ENCODE measurements around the gene SLC24A3. TPM values are rescaled to one million over a fixed set of nuclear protein-coding genes. Genes with fewer than 3 reads are reported as not detected.

Gene SLC24A3
- total RNA-seq, 1 experiment from 2014 or later: 0.14 TPM

DNA sequence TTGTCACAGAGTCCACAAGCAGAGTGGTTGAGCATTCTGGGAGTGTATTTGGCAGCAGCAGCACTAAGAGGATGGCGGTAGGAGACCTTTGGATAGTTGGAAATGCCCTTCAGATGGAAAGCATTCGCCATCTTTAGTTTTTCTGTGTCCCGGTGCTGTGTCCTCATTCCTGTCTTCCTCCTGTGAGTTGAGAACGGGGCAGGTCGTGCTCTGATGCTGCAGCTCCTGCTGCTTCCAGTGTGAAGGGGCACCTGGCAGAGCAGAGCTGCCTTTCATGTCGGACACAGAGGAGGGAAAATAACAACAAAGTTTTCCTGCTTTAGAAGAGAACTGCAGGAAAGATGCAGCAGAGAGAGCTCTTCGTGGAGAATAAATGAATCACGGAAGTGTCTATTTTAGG, 194.8 kb downstream of the SLC24A3 start:
- H3K27ac Mint-ChIP-seq (ENCODE audit: unreplicated experiment): peak overlapping the region; percentile 72
- peaks cover 58% of the 10 kb centered on the region for H3K4me1 ChIP-seq
- POLR2A ChIA-PET: no interaction called here
- H3K9me3 ChIP-seq: no peaks in the 10 kb centered on the region
- DNase-seq: no peak
- no peaks in the 10 kb centered on the region for H3K36me3 ChIP-seq (ENCODE audit: control insufficient read depth, insufficient read depth, low read length)
- no peaks in the 10 kb centered on the region for H3K36me3 Mint-ChIP-seq (ENCODE audit: insufficient read depth, unreplicated experiment)
- BruUV-seq (replicated peaks): no TSS peak
- intact Hi-C loops (cut with micrococcal nuclease; ENCODE audit: unreplicated experiment): loop anchor here (5.0 kb wide), 1 partner anchor 125 kb away; no protein-coding TSS in a partner anchor
- TF ChIP-seq, protein P1, sequence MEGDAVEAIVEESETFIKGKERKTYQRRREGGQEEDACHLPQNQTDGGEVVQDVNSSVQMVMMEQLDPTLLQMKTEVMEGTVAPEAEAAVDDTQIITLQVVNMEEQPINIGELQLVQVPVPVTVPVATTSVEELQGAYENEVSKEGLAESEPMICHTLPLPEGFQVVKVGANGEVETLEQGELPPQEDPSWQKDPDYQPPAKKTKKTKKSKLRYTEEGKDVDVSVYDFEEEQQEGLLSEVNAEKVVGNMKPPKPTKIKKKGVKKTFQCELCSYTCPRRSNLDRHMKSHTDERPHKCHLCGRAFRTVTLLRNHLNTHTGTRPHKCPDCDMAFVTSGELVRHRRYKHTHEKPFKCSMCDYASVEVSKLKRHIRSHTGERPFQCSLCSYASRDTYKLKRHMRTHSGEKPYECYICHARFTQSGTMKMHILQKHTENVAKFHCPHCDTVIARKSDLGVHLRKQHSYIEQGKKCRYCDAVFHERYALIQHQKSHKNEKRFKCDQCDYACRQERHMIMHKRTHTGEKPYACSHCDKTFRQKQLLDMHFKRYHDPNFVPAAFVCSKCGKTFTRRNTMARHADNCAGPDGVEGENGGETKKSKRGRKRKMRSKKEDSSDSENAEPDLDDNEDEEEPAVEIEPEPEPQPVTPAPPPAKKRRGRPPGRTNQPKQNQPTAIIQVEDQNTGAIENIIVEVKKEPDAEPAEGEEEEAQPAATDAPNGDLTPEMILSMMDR (IDR thresholded peaks at IDR 0.05; ENCODE audit: insufficient read depth in 1 of 2, low read depth in 1 of 2, low read length in 1 of 2, severe bottlenecking in 1 of 2, unreplicated experiment in 1 of 2): no peak
- H3K4me1 Mint-ChIP-seq (ENCODE audit: low read depth, unreplicated experiment): peaks cover 51% of the 10 kb centered on the region
- CTCF ChIA-PET: no interaction called here
- no peaks in the 10 kb centered on the region for H3K27me3 ChIP-seq (replicated peaks; ENCODE audit: control insufficient read depth, insufficient read depth, low read length)
- H3K27me3 Mint-ChIP-seq (ENCODE audit: insufficient read depth, unreplicated experiment): no peaks in the 10 kb centered on the region
- H3K4me3 Mint-ChIP-seq (ENCODE audit: unreplicated experiment): no peak overlapping the region
- no peak overlapping the region for H3K4me3 ChIP-seq (ENCODE audit: low read depth, low read length)
- H3K9me3 Mint-ChIP-seq (ENCODE audit: unreplicated experiment): peaks cover 17% of the 10 kb centered on the region

DNA sequence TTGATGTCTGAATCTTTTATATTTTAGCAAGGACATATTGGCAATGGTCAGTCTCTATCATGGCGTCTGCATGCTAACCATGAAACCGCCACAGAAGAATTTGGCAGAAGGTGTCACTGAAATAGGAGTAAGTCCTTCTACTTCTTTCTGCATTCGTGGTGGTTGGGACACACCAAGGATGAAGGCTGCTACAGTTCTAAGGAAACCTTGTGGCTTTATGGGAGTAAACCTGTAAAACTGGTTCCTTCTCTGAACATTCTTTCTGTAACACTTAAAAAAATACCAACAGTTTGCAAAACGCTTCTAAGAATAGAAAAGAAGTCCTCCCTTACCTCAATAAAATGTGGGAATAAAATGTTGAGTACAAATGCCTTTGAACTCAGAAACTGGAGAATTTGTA, 195.3 kb downstream of the SLC24A3 start:
- Mint-ChIP-seq H3K4me1 (ENCODE audit: low read depth, unreplicated experiment) (peaks cover 47% of the 10 kb centered on the region), H3K36me3 (ENCODE audit: insufficient read depth, unreplicated experiment) (no peaks in the 10 kb centered on the region), H3K4me3 (ENCODE audit: unreplicated experiment) (no peak overlapping the region), H3K27ac (ENCODE audit: unreplicated experiment) (peak overlapping the region; percentile 72), H3K27me3 (ENCODE audit: insufficient read depth, unreplicated experiment) (no peaks in the 10 kb centered on the region), H3K9me3 (ENCODE audit: unreplicated experiment) (peaks cover 17% of the 10 kb centered on the region)
- H3K36me3 ChIP-seq (ENCODE audit: control insufficient read depth, insufficient read depth, low read length): no peaks in the 10 kb centered on the region
- DNase-seq: peak; percentile 66 to 69
- H3K9me3 ChIP-seq: no peaks in the 10 kb centered on the region
- CTCF ChIA-PET: no interaction called here
- no TSS peak for BruUV-seq (replicated peaks)
- H3K4me1 ChIP-seq: peaks cover 58% of the 10 kb centered on the region
- H3K27me3 ChIP-seq (replicated peaks; ENCODE audit: control insufficient read depth, insufficient read depth, low read length): no peaks in the 10 kb centered on the region
- intact Hi-C loops (cut with micrococcal nuclease; ENCODE audit: unreplicated experiment): loop anchor here (1.0 to 5.0 kb wide), 2 partner anchors 20 to 125 kb away; no protein-coding TSS in a partner anchor
- TF ChIP-seq, protein P1 (IDR thresholded peaks at IDR 0.05; ENCODE audit: insufficient read depth in 1 of 2, low read depth in 1 of 2, low read length in 1 of 2, severe bottlenecking in 1 of 2, unreplicated experiment in 1 of 2): no peak
- POLR2A ChIA-PET: no interaction called here
- H3K4me3 ChIP-seq (ENCODE audit: low read depth, low read length): no peak overlapping the region

DNA sequence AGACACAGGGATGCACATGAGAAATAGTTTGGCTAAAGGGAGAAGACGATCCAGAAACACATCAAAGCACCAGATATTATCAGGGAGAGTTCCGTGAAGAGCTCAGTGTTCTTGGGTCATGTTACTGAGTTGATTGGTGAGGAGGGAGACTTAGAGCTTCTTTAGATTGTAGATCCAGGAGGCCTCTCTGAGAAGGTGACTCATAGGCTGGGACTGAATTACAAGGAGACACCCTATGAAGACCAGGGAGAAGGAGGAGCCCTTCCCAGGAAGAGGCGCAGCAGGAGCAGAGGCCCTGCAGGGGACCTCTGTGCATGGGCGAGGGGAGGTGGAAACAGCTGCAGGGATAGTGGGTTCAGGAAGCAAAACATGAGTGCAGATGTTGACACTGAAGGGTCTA, 196.5 kb downstream of the SLC24A3 start:
- BruUV-seq (replicated peaks): no TSS peak

More for the DNA sequence above, 196.5 kb downstream of the SLC24A3 start:
- Histone ChIP-seq H3K9me3 (no peaks in the 10 kb centered on the region), H3K4me3 (ENCODE audit: low read depth, low read length) (no peak overlapping the region), H3K27me3 (replicated peaks; ENCODE audit: control insufficient read depth, insufficient read depth, low read length) (no peaks in the 10 kb centered on the region), H3K4me1 (peaks cover 46% of the 10 kb centered on the region), H3K36me3 (ENCODE audit: control insufficient read depth, insufficient read depth, low read length) (no peaks in the 10 kb centered on the region)
- Mint-ChIP-seq H3K27me3 (ENCODE audit: insufficient read depth, unreplicated experiment) (no peaks in the 10 kb centered on the region), H3K27ac (ENCODE audit: unreplicated experiment) (peak overlapping the region; percentile 71), H3K36me3 (ENCODE audit: insufficient read depth, unreplicated experiment) (no peaks in the 10 kb centered on the region), H3K9me3 (ENCODE audit: unreplicated experiment) (peaks cover 17% of the 10 kb centered on the region), H3K4me1 (ENCODE audit: low read depth, unreplicated experiment) (peaks cover 39% of the 10 kb centered on the region), H3K4me3 (ENCODE audit: unreplicated experiment) (no peak overlapping the region)
- intact Hi-C loops (cut with micrococcal nuclease; ENCODE audit: unreplicated experiment): loop anchor here (1.0 to 5.0 kb wide), 2 partner anchors 18 to 127 kb away; no protein-coding TSS in a partner anchor
- ChIA-PET POLR2A (no interaction called here), CTCF (no interaction called here)
- TF ChIP-seq, protein P1 (IDR thresholded peaks at IDR 0.05; ENCODE audit: insufficient read depth in 1 of 2, low read depth in 1 of 2, low read length in 1 of 2, severe bottlenecking in 1 of 2, unreplicated experiment in 1 of 2): no peak
- no peak for DNase-seq
